Measurements from ENCODE around the gene ZNF654.
"Not testable (repeated sequence)": the region's sequence is repeated elsewhere in the genome, so short reads cannot be mapped to it uniquely, and the experiment has no call there.

The ZNF654 gene

GRCh38 chr3:88075072-88075471, 16.0 kb downstream of the ZNF654 start:
- DNase-seq, result no peak

- no peak for DNase-seq
These were observed 16.4 kb downstream of the ZNF654 start for GRCh38 chr3:88075497-88075896.

- DNase-seq, result no peak
These were observed 17.7 kb downstream of the ZNF654 start for GRCh38 chr3:88076712-88077111.

GRCh38 chr3:88078932-88079331, 19.9 kb downstream of the ZNF654 start:
- no peak for DNase-seq

GRCh38 chr3:88082854-88083253, 23.8 kb downstream of the ZNF654 start:
- DNase-seq, result no peak

GRCh38 chr3:88084097-88084501, 25.0 kb downstream of the ZNF654 start:
- no peak for DNase-seq

- DNase-seq, result no peak
These were observed 31.6 kb downstream of the ZNF654 start for GRCh38 chr3:88090681-88091080.

GRCh38 chr3:88092270-88092669, 33.2 kb downstream of the ZNF654 start:
- no peak for DNase-seq

GRCh38 chr3:88093266-88093665, 34.2 kb downstream of the ZNF654 start:
- DNase-seq, result no peak

- DNase-seq, result no peak
These were observed 42.1 kb downstream of the ZNF654 start for GRCh38 chr3:88101142-88101541.

- DNase-seq, result no peak
These were observed 46.3 kb downstream of the ZNF654 start for GRCh38 chr3:88105325-88105724.

- DNase-seq, result no peak
These were observed 53.2 kb downstream of the ZNF654 start for GRCh38 chr3:88112289-88112688.

- DNase-seq, result peak; percentile 78
These were observed 54.5 kb downstream of the ZNF654 start for GRCh38 chr3:88113311-88114162.

GRCh38 chr3:88114878-88115549, 56.0 kb downstream of the ZNF654 start:
- peak; percentile 83 for DNase-seq

GRCh38 chr3:88117683-88118082, 58.6 kb downstream of the ZNF654 start:
- DNase-seq, result no peak

GRCh38 chr3:88118603-88119002, 59.5 kb downstream of the ZNF654 start:
- not testable (repeated sequence) for DNase-seq

GRCh38 chr3:88123526-88123925, 64.5 kb downstream of the ZNF654 start:
- DNase-seq, result no peak

- no peak for DNase-seq
These were observed 72.6 kb downstream of the ZNF654 start for GRCh38 chr3:88131695-88132094.

GRCh38 chr3:88132894-88133293, 73.8 kb downstream of the ZNF654 start:
- no peak for DNase-seq

GRCh38 chr3:88133711-88134263, 74.7 kb downstream of the ZNF654 start:
- no peak for DNase-seq

GRCh38 chr3:88137836-88138235, 78.8 kb downstream of the ZNF654 start:
- no peak for DNase-seq

- DNase-seq, result no peak
These were observed 82.5 kb downstream of the ZNF654 start for GRCh38 chr3:88141458-88142083.

- peak; percentile 29 for DNase-seq
These were observed 83.1 kb downstream of the ZNF654 start for GRCh38 chr3:88142094-88142624.

Measured in activated CD4-positive, alpha-beta T cell treated with anti-CD3 and anti-CD28 coated beads, Interleukin-10, Interleukin-2, amounts not matched to agents 100 ng/mL and 50 ng/mL, durations not matched to agents 16 hours and 8 hours (primary cell).